GM19468 (cell line): ENCODE results near the gene ASIC4.

Experiments used
- ATAC-seq: cut with Tn5 transposase; IDR thresholded peaks from one replicate; pipeline ENCODE4 v1.9.1; 2021; ENCODE audit warnings: mild to moderate bottlenecking, moderate library complexity, moderate number of reproducible peaks; ENCODE audit not compliant: unreplicated experiment; ENCODE audit errors: extremely low read depth

ASIC4 gene

DNA sequence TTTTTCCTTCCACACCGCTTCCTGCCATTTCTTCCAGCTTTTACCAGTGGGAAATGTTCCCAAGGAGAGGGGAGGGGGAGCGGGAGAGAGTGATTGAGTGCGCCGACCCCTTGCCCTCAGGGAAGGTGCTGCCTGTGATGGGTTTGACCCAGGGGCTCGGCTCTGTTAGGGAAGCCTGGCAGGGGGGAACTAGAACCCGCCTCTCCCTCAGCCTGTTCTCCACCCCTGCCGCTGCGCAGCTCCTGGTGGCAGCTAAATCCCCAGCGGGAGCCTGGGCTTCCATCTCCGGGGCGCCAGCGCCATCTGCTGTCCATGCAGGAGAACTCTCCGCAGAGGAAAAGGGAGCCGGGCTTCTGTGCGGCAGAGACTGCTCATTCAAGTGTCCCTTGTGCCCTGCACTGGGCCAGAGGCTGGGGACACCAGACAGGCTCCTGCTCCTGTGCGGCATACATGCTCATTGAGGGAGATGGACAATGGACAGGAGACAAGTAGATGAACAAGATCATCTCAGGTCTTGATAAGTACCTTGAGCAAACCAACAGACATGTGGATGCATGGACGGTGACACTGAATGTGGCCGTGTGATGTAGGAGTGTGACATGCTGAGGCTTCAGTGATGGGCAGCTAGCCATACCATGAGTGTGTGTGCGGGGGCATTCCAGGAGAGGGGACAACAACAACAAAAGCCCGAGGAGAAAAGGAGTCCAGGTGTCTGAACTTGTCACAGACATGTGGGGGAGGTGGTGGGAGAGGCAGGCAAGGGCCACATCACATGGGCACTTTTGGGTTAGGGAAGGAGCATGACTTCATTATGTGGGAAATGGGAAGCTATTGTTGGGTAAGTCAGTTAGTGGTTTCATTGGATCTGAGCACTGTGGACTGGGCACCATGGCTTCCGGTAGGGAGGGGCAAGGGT is 16.0 kb downstream of the ASIC4 start:
- peak; percentile 69 for ATAC-seq

DNA sequence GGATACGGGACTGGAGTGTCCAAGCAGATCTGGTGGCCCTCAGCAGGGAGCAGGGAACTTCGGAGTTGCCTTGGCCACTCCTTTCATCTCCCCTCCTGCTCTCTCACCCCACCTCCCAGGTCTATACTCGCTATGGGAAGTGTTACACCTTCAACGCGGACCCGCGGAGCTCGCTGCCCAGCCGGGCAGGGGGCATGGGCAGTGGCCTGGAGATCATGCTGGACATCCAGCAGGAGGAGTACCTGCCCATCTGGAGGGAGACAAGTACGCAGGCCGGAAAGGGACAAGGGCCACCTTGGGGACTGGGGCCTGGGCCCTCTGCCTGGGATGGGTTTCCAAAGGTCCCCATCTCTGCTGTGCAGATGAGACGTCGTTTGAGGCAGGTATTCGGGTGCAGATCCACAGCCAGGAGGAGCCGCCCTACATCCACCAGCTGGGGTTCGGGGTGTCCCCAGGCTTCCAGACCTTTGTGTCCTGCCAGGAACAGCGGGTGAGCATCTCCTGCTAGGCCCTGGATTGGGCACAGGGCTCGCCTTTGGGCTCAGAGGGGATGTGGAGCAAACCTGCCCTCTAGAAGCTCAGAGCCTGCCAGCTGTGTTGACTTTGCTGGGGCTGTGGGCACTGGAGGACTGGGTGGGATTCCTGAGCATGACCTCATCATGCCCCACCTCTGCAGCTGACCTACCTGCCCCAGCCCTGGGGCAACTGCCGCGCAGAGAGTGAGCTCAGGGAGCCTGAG is 17.5 kb downstream of the ASIC4 start:
- ATAC-seq = no peak

GRCh38 chr2:219532378-219532649 is 18.0 kb downstream of the ASIC4 start:
- ATAC-seq = no peak

GRCh38 chr2:219533930-219534661 is 19.8 kb downstream of the ASIC4 start:
- ATAC-seq = no peak

- no peak for ATAC-seq
Observed at GRCh38 chr2:219536425-219536824, 22.1 kb downstream of the ASIC4 start.

DNA sequence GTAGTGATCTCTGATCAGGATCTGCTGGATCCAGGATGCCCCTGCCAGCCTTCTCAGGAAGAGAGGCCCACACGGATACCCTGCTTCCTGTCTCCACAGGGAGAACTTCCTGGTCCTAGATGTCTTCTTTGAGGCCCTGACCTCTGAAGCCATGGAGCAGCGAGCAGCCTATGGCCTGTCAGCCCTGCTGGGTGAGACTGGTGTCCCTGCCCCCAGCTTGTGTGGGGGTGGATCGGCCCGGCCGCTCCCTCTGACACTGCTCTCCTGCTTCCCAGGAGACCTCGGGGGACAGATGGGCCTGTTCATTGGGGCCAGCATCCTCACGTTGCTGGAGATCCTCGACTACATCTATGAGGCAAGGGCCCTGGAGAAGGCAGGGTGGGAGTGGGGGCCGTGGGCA is 22.7 kb downstream of the ASIC4 start:
- ATAC-seq = no peak

GRCh38 chr2:219537657-219538488 is 23.6 kb downstream of the ASIC4 start:
- no peak for ATAC-seq

- no peak for ATAC-seq
Observed at GRCh38 chr2:219538504-219538951, 24.2 kb downstream of the ASIC4 start.

GRCh38 chr2:219538956-219539788 is 24.9 kb downstream of the ASIC4 start:
- no peak for ATAC-seq

DNA sequence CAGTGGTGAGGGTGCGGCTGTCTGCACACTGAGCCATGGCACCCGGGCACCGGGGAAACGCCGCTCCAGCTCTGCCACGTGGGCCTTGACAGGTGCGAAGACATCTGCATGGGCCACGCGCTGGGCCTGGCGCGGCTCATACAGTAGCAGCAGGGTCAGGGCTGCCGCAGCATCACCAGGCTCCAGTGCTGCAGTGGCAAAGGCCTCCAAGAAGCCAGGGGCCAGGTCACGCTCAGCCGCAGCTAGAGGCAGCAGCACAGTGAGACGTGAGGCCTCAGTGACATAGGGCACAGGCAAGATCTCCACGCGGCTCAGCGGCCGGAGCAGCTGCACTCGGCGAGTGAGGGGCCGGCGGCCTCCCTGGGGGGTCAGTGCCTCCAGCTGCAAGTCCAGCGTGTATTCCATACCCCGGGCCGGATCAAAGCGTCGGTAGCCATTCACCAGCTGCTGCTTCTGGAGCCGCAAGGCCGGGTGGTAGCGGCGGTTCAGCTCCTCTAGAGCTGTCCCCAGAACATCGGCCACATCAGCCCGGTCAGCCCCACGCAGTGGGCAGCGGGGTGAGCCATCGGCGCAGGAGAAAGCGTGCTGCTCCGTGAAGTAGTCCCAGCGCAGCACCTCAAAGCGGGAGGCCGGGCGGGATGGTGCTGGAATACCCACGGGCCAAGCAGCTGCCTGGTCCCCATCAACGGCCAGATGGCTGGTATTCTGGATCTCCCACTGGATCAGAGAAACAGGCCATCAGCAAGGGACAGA is 25.8 kb downstream of the ASIC4 start:
- no peak for ATAC-seq

DNA sequence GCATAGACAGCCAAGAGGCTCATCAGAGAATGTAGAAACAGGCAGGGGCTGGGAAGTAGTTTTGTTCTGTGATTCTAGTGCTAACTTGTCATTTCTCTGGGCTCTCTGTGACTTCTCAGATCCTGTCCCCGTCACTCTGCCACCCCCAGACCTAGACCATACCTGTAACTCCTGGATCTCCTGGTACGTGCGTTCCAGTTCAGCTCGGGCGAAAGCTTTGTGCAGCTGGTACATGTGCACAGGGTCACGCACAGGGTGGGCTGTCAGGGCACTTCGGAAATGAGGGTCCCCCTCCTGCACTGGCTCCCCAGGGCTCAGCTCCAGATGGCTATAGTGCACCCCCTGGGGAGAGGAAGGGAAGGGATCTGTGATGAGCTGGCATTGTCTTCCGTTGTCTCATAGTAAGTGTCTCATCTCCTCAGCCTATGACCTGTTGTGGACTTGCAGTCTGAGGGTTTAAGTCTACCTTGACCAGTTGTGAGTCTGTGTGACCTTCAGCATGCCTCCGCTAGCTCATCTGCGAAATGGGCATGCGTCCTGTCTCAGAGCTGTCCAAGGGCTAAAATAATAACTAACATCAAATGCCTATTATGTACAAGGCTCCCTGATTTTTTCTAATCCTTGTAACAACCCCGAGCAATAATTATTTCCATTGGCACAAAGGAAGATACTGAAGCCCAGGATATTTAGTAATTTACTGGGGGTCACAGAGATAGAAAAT is 26.7 kb downstream of the ASIC4 start:
- no peak for ATAC-seq

GRCh38 chr2:219541611-219542180 is 27.4 kb downstream of the ASIC4 start:
- peak; percentile 47 for ATAC-seq

GRCh38 chr2:219542931-219543595 is 28.8 kb downstream of the ASIC4 start:
- peak; percentile 11 for ATAC-seq

- ATAC-seq = peak; percentile 71
Observed at GRCh38 chr2:219543596-219544358, 29.5 kb downstream of the ASIC4 start, which contains the start of the genes CHPF and TMEM198. Gene CHPF (minus strand): TSS chr2:219543809. CDS start chr2:219543538, 271 bp downstream. Gene TMEM198 (plus strand): TSS chr2:219544028. CDS start chr2:219544728, 700 bp downstream.

GRCh38 chr2:219544567-219544966 is 30.3 kb downstream of the ASIC4 start:
- ATAC-seq = no peak
